Karpas-422 (cell line): ENCODE data around the gene PTGR3. TPM values are rescaled to one million over a fixed set of nuclear protein-coding genes. Genes with fewer than 3 reads are reported as not detected.

ENCODE experiments used
- DNase-seq: peaks from one replicate; pipeline ENCODE4 v3.0.0-alpha.2; 2015
- H2AFZ ChIP-seq: fragments of 200-600 bp; sonication (generic); 2 replicates; pipeline ENCODE4 v1.6.1; 2014; ENCODE audit warnings: antibody characterized with exemption, low read length, mixed read lengths
- H3K27ac ChIP-seq: fragments of 200-600 bp; sonication (generic); 2 replicates; pipeline ENCODE4 v1.5.1; 2014; ENCODE audit warnings: mild to moderate bottlenecking, low read length, moderate library complexity
- H3K27me3 ChIP-seq: fragments of 200-600 bp; sonication (generic); 2 replicates; pipeline ENCODE4 v1.6.1; 2014; ENCODE audit warnings: low read length, mixed read lengths
- H3K36me3 ChIP-seq: fragments of 200-600 bp; sonication (generic); 2 replicates; pipeline ENCODE4 v1.6.1; 2014; ENCODE audit warnings: low read length, mixed read lengths; ENCODE audit not compliant: insufficient read depth
- H3K4me1 ChIP-seq: fragments of 200-600 bp; sonication (generic); 2 replicates; pipeline ENCODE4 v1.6.1; 2014; ENCODE audit warnings: mild to moderate bottlenecking, low read length, mixed read lengths
- H3K4me2 ChIP-seq: fragments of 200-600 bp; sonication (generic); 2 replicates; pipeline ENCODE4 v1.6.1; 2014; ENCODE audit warnings: low read length, low read depth, mild to moderate bottlenecking; ENCODE audit not compliant: poor library complexity, severe bottlenecking
- H3K4me3 ChIP-seq: fragments of 200-600 bp; sonication (generic); 2 replicates; pipeline ENCODE4 v1.5.1; 2014; ENCODE audit warnings: mild to moderate bottlenecking, antibody characterized with exemption, low read length, mixed read lengths
- H3K79me2 ChIP-seq: fragments of 200-600 bp; sonication (generic); 2 replicates; pipeline ENCODE4 v1.6.1; 2014; ENCODE audit warnings: mild to moderate bottlenecking, low read length, mixed read lengths
- H3K9ac ChIP-seq: fragments of 200-600 bp; sonication (generic); 2 replicates; pipeline ENCODE4 v1.6.0; 2014; ENCODE audit warnings: low read length
- H3K9me2 ChIP-seq: fragments of 200-600 bp; sonication (generic), shearing (Covaris generic); replicated peaks from 2 replicates; pipeline ENCODE4 v1.6.0; 2014; ENCODE audit warnings: mild to moderate bottlenecking, low read length, moderate library complexity; ENCODE audit not compliant: insufficient read depth
- H3K9me3 ChIP-seq: fragments of 300-700, 200-600 bp; sonication (generic); 2 replicates; pipeline ENCODE4 v1.6.1; 2014; ENCODE audit warnings: low read length, mixed read lengths
- H4K20me1 ChIP-seq: fragments of 200-600 bp; sonication (generic); 2 replicates; pipeline ENCODE4 v1.6.1; 2014; ENCODE audit warnings: mild to moderate bottlenecking, antibody characterized with exemption, low read length, low read depth; ENCODE audit not compliant: insufficient read depth
- total RNA-seq: library from RNA; depleted of rRNA; stranded (reverse); fragments of >200 nt; shearing (Covaris generic); gene quantifications from 2 replicates; pipeline ENCODE4 v1.2.3, GENCODE V29; 2014; ENCODE audit warnings: low replicate concordance; rRNA removed

Gene PTGR3
- total RNA-seq: 6.6 and 17.7 TPM in 2 replicates

GRCh38 chr18:75209129-75209950, at the start of gene PTGR3:
Gene PTGR3 (minus strand): TSS chr18:75209139. CDS start chr18:75209058, 81 bp downstream.
- peak; percentile 93 for DNase-seq
- no peaks in the 10 kb centered on the region for H3K9me3 ChIP-seq
- H3K4me2 ChIP-seq: peak within 1 kb of the TSS; percentile 91
- H2AFZ ChIP-seq: peak within 1 kb of the TSS; percentile 89
- no peaks in the 10 kb centered on the region for H3K9me2 ChIP-seq
- H3K27ac ChIP-seq: peak within 1 kb of the TSS; percentile 53
- no peaks in the 10 kb centered on the region for H3K79me2 ChIP-seq
- H3K36me3 ChIP-seq: no peaks in the 10 kb centered on the region
- peaks cover 32% of the 10 kb centered on the region for H4K20me1 ChIP-seq
- H3K9ac ChIP-seq: peak within 1 kb of the TSS; percentile 82
- peaks cover 4% of the 10 kb centered on the region; the same call in 1 of the 2 replicates for H3K27me3 ChIP-seq
- H3K4me3 ChIP-seq: peak within 1 kb of the TSS; percentile 72
- H3K4me1 ChIP-seq: peaks cover 29% of the 10 kb centered on the region

GRCh38 chr18:75257605-75258004, 48.7 kb upstream of the PTGR3 start:
- peaks cover 11% of the 10 kb centered on the region for H3K4me1 ChIP-seq
- H3K4me3 ChIP-seq: no peak overlapping the region

GRCh38 chr18:75256376-75256775, 47.4 kb upstream of the PTGR3 start:
- H3K9ac ChIP-seq: no peak overlapping the region

More at GRCh38 chr18:75257605-75258004, 48.7 kb upstream of the PTGR3 start:
- H3K4me2 ChIP-seq: no peak overlapping the region
- no peaks in the 10 kb centered on the region for H3K36me3 ChIP-seq
- peaks cover 51% of the 10 kb centered on the region for H4K20me1 ChIP-seq
- H3K9me3 ChIP-seq: no peaks in the 10 kb centered on the region
- peak; percentile 36 for DNase-seq
- H2AFZ ChIP-seq: no peak overlapping the region
- H3K27me3 ChIP-seq: no peaks in the 10 kb centered on the region
- H3K27ac ChIP-seq: no peak overlapping the region
- no peak overlapping the region for H3K9ac ChIP-seq
- no peaks in the 10 kb centered on the region for H3K79me2 ChIP-seq
- H3K9me2 ChIP-seq: no peaks in the 10 kb centered on the region

GRCh38 chr18:75255094-75255493, 46.2 kb upstream of the PTGR3 start:
- no peak for DNase-seq
- no peak overlapping the region for H3K9ac ChIP-seq
- no peaks in the 10 kb centered on the region for H3K4me1 ChIP-seq
- no peak overlapping the region for H2AFZ ChIP-seq
- no peaks in the 10 kb centered on the region for H3K9me2 ChIP-seq
- H3K36me3 ChIP-seq: no peaks in the 10 kb centered on the region
- no peaks in the 10 kb centered on the region for H3K79me2 ChIP-seq
- H3K27ac ChIP-seq: no peak overlapping the region
- no peaks in the 10 kb centered on the region for H3K9me3 ChIP-seq
- no peak overlapping the region for H3K4me2 ChIP-seq
- H3K27me3 ChIP-seq: no peaks in the 10 kb centered on the region
- no peak overlapping the region for H3K4me3 ChIP-seq
- H4K20me1 ChIP-seq: peaks cover 32% of the 10 kb centered on the region

More at GRCh38 chr18:75256376-75256775, 47.4 kb upstream of the PTGR3 start:
- H4K20me1 ChIP-seq: peaks cover 45% of the 10 kb centered on the region
- H3K36me3 ChIP-seq: no peaks in the 10 kb centered on the region
- H3K4me2 ChIP-seq: no peak overlapping the region
- H3K27ac ChIP-seq: no peak overlapping the region
- H3K9me3 ChIP-seq: no peaks in the 10 kb centered on the region
- H3K4me3 ChIP-seq: no peak overlapping the region
- H3K4me1 ChIP-seq: peaks cover 3% of the 10 kb centered on the region
- H2AFZ ChIP-seq: no peak overlapping the region
- H3K79me2 ChIP-seq: no peaks in the 10 kb centered on the region
- DNase-seq: no peak
- H3K27me3 ChIP-seq: no peaks in the 10 kb centered on the region
- H3K9me2 ChIP-seq: no peaks in the 10 kb centered on the region

- H4K20me1 ChIP-seq: peaks cover 21% of the 10 kb centered on the region
- H3K27ac ChIP-seq: no peak overlapping the region
- no peaks in the 10 kb centered on the region for H3K79me2 ChIP-seq
- H2AFZ ChIP-seq: no peak overlapping the region
- H3K4me1 ChIP-seq: no peaks in the 10 kb centered on the region
- H3K9me3 ChIP-seq: no peaks in the 10 kb centered on the region
- no peaks in the 10 kb centered on the region for H3K36me3 ChIP-seq
- no peak for DNase-seq
- H3K4me3 ChIP-seq: no peak overlapping the region
- H3K27me3 ChIP-seq: no peaks in the 10 kb centered on the region
- H3K4me2 ChIP-seq: no peak overlapping the region
- H3K9me2 ChIP-seq: no peaks in the 10 kb centered on the region
- no peak overlapping the region for H3K9ac ChIP-seq
Measured at GRCh38 chr18:75253784-75254183, 44.8 kb upstream of the PTGR3 start.

- no peak overlapping the region for H3K4me2 ChIP-seq
- peaks cover 18% of the 10 kb centered on the region for H4K20me1 ChIP-seq
- no peak overlapping the region for H3K9ac ChIP-seq
- H3K27ac ChIP-seq: no peak overlapping the region
- H3K36me3 ChIP-seq: no peaks in the 10 kb centered on the region
- H3K4me3 ChIP-seq: no peak overlapping the region
- H3K9me2 ChIP-seq: no peaks in the 10 kb centered on the region
- H3K27me3 ChIP-seq: no peaks in the 10 kb centered on the region
- DNase-seq: peak; percentile 30
- no peak overlapping the region for H2AFZ ChIP-seq
- no peaks in the 10 kb centered on the region for H3K9me3 ChIP-seq
- no peaks in the 10 kb centered on the region for H3K4me1 ChIP-seq
- H3K79me2 ChIP-seq: no peaks in the 10 kb centered on the region
Measured at GRCh38 chr18:75253043-75253442, 44.1 kb upstream of the PTGR3 start.

GRCh38 chr18:75252136-75252535, 43.2 kb upstream of the PTGR3 start:
- Histone ChIP-seq H3K9me2 (no peaks in the 10 kb centered on the region), H3K27me3 (no peaks in the 10 kb centered on the region)

GRCh38 chr18:75251466-75251865, 42.5 kb upstream of the PTGR3 start:
- no peak for DNase-seq
- Histone ChIP-seq H3K36me3 (no peaks in the 10 kb centered on the region), H3K4me3 (no peak overlapping the region), H3K79me2 (no peaks in the 10 kb centered on the region), H3K4me2 (no peak overlapping the region), H3K9me2 (no peaks in the 10 kb centered on the region), H4K20me1 (peaks cover 18% of the 10 kb centered on the region), H3K4me1 (no peaks in the 10 kb centered on the region), H3K27me3 (no peaks in the 10 kb centered on the region), H2AFZ (no peak overlapping the region), H3K9ac (no peak overlapping the region), H3K9me3 (no peaks in the 10 kb centered on the region), H3K27ac (no peak overlapping the region)

More at GRCh38 chr18:75252136-75252535, 43.2 kb upstream of the PTGR3 start:
- H3K79me2 ChIP-seq: no peaks in the 10 kb centered on the region
- H2AFZ ChIP-seq: no peak overlapping the region
- peaks cover 11% of the 10 kb centered on the region for H4K20me1 ChIP-seq
- no peak overlapping the region for H3K27ac ChIP-seq
- H3K4me3 ChIP-seq: no peak overlapping the region
- H3K4me1 ChIP-seq: no peaks in the 10 kb centered on the region
- H3K9ac ChIP-seq: no peak overlapping the region
- H3K9me3 ChIP-seq: no peaks in the 10 kb centered on the region
- DNase-seq: no peak
- no peak overlapping the region for H3K4me2 ChIP-seq
- no peaks in the 10 kb centered on the region for H3K36me3 ChIP-seq
